Activated naive CD8-positive, alpha-beta T cell treated with anti-CD3 and anti-CD28 coated beads, Interleukin-2, amount 50 U/mL, for 16 hours (primary cell): ENCODE measurements around the gene CCDC12.

Source experiments
- DNase-seq: peaks from one replicate; pipeline ENCODE4 v3.0.0-alpha.2; 2020; ENCODE audit warnings: low read depth, low spot score

Gene CCDC12

DNA sequence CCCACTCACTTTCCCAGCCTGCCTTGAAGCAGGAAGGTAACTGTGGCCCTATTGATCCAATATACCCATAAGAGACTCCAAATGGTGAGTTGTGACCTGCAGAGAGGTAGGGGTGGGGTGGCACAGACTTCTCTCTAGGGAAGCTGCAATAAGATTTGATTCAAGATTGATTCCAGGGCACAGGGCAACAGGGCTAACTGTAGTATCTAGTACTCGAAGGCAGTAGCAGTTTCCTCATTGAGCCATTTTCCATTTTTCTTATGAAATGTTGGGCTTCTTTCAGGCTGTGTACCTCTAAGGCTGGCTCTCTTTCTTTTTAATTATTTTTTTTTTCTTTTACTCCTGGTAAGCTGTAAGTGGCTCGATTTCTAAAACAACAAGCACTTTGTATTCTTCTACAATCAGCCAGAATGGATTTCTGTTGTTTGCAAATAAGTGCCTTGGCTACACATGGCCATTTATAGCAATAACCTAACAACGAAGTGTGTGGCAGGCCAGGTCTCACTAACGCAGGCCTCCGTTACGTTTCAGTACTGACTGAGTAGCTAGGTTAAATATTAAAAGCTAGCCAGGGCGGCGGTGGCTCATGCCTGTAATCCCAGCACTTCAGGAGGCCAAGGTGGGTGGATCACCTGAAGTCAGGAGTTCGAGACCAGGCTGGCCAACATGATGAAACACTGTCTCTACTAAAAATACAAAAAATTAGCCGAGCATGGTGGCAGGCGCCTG lies 19.3 kb downstream of the CCDC12 start:
- no peak for DNase-seq

DNA sequence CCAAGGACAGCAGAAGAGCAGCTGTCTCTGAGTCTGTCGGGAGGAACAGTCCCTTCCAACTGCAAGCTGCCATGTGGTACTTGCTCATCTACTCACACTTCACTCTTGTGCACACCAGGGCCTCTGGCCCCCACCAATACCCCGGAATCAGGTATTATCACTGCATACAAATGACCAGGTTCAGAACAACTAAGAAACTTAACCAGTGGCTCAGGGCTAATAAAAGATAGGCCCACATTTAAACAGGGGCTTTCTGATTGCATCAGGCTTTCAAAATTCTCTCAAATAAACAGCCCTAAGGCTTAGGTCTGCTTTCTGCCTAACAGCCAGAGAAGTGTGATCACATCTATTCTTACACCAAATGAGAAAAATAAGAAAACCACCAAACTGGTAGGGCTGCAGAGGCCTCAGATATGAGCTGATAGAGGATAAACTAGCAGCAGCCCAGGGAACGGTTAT lies 20.7 kb downstream of the CCDC12 start:
- no peak for DNase-seq

DNA sequence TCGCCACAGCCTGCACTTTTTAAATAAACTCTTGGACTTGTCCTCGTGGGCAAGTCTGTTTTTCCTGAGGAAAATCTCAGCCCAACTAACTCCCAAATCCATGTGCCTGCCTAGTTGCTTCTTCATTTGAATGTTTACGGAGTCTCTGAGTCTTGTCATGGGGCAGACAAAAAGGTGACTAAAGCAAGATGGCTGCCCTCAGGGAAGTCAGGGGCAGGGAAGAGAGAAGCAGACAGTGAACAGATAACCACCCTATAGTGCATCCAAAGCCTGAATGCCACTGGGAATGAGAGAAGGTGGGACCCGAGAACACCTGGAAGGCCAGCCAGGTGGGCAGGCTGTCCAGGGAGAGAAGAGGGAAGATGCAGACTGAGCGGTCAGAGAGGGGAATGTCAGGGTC lies 21.4 kb downstream of the CCDC12 start:
- DNase-seq, result no peak

DNA sequence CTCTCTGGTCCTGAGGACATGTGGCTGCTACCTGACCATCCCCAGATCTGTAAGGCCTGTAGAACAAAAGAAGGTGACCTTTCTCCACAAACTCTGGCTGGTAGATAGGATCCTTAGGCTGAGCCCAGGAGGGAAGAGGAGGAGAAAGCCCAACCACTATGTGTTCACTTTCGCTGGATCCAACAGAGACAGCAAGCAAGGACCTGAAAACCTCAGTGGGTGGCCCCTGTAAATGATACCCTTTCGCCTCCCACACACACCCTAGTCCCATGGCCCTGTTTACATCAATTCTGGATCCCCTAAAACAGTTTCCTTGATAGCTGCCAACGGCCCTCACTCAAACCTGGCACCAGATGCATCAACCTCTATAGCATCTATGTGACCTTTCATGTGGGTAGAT lies 22.4 kb downstream of the CCDC12 start:
- no peak for DNase-seq

DNA sequence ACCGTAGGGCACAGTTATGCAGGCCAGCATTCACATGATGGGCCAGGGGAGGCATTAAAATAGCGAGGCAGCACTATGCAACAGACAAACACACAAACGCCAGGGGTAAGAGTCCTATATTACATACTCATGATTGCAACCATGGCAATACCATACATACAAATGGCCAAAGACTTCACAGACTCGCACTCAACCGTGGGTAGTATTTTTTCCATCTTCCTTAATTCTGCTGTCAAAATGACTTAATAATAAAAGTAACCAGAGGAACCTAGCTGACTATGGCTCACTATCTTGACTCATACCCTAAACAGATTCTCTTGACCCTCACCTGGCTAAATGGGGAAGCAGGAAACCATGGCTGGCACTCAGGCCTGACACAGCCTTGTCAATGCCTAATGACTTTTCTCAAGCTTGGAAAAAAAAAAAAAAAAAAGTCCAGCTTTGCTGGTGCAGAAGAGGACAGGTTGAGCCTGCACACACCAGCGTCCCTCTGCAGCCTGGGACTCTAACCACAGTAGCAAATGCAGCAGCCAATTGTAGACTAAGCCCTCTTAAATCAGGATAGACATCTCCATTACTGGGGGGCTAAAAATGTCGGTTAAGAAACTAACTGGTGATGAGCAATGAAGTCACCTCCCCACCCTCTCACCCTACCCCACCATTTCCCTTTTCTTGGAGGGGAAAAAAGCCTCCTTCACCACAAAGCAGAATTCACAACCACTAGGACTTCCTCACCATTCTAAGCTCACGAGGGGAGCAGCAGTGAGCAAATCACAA lies 23.1 kb downstream of the CCDC12 start:
- no peak for DNase-seq

DNA sequence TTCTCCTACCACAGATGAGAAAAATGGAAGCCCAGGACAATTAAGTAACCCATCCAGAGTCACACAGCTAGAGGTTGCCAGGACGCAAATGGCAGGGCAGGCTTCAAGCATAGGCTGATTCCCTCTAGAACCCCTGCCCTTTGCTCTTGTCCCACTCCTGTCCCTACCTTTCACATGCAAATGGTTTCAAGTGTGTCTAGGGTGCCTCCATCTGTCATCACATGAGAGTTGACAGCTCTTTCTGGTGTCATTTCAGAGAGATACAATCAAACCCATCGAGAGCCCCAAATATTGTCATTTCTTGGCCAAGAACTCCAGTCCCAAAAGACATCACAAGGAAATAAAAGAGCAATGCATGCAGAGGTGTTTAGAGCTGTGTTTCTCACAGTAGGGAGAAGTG lies 23.7 kb downstream of the CCDC12 start:
- no peak for DNase-seq

DNA sequence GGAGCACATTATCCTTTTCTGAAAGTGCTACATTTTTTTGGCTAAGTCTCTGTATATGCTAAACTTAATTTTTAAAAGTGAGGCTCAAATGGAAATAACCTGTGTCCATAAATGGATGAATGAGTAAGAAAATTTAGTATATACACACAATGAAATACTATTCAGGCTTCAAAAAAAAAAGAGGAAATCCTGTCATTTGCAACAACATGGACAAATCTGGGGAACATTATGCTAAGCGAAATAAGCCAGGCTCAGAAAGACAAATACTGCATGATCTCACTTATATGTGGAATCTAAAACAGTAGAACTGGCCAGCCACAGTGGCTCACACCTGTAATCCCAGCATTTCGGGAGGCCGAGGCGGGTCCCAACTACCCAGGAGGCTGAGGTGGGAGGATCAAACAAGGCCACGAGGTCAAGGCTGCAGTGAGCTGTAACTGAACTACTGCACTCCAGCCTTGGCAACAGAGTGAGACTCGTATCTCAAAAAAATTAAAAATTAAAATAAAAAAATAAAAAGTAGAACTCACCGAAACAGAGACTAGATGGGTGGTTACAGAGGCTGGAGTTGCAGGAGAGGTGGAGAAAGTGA lies 25.8 kb downstream of the CCDC12 start:
- no peak for DNase-seq

DNA sequence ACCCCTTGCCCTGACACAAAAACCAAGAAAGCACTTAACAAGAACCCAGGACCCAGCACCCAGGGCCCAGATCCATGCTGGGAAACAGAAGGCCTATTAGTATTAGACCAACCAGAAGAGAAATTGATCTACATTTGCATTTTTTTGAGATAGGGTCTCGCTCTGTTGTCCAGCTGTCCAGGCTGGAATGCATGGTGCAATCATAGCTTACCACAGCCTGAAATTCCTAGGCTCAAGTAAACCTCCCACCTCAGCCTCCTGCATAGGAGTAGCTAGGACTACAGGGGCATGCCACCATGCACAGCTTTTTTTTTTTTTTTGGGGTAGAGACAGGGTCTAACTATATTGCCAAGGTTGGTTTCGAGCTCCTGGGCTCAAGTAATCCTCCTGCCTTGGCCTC lies 26.4 kb downstream of the CCDC12 start:
- no peak for DNase-seq

DNA sequence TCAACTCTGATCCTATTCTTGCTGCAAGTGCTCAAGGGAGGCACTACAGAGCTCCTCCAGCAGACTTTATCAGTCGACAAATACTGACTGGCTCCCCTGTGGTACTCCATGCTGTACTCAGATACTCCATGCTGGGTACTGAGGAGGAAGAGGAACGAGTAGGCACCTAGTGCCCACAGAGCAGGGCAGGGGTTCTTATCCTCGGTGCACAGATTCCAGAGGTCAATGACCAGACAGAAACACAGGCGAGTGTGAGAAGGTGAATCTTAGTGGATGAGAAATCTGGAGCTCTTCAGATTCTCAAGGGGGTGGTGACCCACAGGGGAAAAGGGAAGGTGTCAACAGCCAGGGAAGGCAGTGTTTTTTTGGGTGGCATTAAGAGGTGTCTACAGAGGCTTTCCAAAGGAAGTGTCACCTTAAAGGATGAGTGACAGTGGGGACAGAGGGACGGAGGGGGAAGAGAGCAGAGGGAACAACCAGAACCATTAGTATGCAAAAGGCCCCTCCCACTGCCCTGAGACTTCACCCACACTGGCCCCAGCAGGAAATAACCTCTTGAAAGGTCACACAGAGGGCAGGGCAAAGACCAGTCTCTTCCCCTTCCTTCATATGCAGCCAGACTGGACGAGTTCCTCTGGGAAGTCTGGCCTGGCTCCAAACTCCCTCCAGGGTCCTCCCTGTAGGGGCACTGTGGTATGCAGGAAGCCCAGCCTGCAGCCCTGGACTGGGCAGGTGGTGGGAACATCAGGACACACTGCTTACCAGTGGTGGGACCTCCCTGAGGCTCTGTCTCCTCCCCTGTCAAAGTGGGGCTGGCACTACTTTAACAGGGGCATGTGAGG lies 27.5 kb downstream of the CCDC12 start:
- DNase-seq, result no peak

DNA sequence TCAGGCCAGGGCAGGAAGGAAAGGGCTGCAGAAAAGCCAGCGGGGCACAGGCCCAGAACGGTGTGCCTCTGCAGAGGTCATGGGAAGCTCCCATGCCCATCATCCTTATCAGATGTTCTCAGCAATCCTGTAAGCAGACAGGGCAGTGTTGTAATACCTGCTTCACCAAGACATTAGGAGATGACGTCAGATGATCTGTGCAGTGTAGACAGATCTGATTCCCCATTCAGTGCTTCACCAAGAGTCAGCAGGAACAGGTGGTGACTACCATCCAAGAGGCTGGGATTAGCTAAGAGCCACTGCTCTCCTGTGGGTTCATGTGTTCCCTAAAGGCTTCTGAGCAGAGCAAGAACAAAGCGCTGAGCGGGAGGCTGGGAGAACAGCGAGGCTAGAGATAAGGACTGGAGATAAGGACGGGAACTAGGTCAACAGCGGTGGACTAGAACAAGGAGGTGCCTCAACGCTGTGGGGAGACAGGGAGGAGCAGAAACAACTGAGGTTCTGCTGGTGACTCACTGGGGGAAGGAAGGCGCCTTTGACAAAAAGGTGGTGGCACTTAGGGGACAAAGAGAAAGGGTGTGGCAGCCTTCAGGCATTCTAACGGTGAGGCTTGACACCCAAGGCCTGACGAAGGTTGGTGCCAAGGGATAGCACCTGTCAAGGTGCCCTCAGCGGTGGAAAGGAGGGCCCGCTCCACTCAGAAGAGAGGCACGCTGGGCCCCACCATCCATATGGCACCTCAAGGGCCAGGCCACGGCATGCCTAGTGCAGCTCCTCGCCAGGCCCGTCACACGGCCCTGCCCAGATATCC lies 28.4 kb downstream of the CCDC12 start:
- no peak for DNase-seq

DNA sequence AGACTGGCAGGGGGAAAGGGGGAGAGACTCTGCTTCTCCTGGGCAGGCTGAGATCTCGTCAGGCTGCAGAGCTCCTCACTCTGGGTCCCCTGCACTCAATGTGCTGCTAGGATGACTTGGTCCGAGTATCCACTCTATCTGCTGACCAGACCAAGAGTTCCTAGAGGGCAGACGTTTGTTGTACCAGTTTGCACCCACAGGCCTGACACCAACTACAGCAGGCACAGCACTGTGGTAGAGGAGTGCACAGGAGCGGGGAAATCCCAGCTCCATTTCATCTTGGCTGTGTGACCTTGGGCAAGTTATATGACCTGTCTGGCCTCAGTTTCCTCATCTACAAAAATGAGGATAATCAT lies 29.0 kb downstream of the CCDC12 start:
- no peak for DNase-seq

DNA sequence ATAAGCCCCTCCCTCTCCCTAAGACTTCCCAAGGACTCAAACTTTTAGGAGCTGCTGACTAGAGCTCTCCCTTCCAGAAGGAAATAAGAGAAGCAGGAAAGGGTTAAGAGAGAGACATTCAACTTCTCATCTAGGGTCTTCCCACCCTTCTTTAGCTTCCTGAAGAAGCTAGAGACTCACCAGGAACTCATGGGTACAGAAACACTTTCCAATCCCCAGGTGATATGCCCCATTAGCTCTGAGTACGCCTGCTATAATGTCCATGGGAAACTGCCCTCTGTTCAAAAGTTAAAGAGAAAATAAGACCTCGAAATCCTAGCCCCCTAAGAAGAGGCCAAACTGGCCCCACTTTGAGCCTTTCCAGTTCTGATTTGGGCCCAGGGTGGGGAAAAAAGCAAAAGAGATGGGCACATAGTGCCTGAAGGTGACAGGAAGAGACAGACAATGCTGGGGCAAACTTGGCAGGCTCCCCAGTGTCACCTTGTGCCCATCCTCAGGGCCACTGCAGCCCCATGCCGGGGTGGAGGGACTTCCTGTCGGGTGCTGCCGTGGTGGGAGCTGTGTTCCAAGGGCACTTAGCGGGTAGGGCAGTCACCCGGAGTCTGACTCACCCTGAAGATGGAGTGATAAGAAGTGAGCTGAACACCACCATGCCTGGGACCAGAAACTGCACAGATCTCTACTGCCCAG lies 29.5 kb downstream of the CCDC12 start:
- no peak for DNase-seq

DNA sequence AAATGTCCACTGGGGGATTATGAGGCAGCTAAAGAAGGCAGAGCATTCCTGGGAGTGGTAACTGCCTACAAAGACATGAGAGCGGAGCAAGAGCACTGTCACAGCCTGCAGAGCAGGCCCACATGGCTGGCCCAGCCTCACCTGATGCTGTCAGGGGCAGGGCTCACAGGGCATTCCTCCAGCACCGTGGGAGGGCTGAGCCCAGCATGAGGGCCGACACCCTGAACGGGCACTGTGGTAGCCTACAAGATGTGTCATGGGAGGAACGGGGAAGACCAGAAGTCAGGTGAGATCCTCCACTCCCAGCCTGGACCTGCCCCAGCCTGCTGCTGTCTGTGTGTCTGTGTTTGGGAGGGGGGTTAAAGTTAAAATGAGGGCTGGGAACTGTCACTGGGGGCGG lies 30.1 kb downstream of the CCDC12 start:
- DNase-seq, result no peak

DNA sequence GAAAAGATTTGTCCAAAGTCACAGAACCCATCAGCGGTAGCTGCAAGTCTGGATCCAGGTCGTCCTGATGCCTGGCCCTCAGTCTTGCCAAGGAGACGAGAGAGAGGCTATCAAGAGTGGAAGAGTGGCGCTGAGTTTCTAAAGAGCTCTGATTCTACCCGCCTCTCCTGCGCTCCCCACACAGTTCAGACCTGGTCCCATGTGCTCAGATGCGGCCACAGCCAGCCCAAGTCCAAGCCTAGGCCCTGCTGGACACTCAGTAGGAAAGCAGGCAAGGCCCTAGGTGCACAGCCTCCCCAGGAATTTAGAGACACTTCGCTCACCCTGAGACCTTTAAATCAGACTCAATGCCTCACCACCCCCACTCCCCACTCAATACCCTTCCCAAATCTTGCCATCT lies 32.4 kb downstream of the CCDC12 start:
- no peak for DNase-seq

DNA sequence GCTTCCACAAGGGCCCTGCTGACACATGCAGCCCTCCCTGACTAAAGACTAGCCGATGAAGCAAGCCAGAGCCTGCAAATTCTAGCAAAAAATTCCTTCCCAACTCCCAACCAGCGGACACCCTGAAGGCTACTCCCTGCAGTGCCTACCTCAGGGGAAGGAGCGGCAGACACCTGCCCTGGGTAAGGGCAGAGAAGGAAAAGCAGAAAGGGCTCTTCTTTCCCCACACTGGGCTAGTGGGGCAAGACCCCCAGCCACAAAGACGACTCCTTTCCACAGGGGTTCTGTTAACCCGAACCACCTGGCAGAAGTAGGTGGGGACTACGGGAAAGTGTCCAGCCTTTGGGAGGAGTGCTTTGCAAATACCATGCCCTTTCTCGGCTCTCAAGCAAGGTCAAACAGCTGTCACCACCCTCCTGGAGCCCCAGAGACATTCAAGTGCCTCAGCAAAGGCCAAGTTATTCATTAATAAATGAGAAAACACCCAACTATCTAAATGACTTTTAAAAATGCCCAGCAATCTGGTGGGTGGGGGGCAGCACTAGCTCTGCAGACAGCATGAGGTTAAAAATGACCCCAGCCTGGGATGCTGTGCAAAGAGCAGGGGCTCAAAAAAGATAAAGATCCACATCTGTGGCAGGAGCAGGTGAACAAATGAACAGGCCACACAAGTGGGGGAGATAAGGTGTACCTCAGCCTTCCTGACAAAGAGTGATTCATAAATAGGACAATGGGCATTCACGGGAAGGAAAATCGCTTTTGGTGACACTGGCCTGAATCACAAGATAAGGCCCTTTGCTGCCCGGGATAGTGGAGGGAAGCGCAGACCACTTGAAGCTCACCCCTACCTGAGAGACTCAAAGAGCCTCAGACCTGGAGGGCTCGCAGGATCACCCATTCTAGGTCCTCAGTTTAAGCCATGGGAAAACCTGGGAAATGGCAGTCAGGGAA lies 33.0 kb downstream of the CCDC12 start:
- DNase-seq, result no peak

DNA sequence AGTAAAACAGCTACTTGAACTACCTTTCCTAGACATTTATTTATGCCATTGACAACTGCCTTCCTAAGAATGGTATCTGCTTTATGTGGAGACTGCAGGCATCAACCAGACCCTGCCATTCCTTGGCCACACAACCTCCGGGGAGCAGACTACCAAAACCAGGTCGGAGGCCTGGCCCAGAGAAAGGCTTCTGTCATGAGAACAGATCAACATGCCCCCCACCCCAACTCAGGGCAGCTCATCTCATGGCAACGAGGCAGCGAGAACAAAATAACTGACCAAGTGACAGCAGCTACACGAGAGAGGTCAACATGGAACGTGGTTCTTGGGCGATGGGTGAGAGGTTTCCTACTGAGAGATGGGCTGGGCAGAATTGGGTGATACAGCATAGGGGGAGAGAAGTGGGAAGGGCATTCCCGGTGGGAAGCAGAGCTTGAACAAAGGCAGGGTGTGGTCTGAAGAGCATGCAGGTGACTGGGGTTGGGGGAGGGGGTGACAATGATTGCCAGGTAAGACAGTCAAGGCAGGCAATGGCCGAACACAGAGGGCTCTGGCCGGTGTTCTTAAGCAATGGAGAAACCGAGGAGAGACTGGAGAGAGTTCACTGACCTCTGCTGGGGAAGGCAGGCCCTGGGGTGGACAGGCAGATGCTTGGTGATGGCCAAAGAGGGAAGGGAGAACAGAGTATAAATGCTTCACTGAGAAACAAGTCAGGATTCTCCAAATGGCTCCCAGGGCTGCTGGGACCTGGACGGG lies 33.9 kb downstream of the CCDC12 start:
- no peak for DNase-seq

DNA sequence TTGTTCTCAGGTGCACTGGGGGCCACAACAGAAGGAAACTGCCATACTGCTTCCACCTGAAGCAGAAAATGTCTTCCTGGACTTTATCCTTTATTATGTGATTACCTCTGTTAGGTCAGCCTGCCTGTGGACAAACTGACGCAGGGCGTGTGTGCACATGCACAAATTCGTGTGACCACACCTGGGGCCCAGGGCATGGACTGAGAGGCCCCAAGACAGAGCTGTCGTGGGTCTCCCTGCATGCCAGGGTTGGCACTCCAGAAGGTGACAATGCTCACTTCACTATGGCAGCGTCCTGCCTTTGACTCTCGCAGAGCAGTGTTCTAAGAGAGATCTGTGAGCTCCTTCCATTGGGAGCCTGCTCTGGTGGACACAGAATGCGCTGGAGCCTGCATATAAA lies 34.5 kb downstream of the CCDC12 start:
- DNase-seq, result no peak

DNA sequence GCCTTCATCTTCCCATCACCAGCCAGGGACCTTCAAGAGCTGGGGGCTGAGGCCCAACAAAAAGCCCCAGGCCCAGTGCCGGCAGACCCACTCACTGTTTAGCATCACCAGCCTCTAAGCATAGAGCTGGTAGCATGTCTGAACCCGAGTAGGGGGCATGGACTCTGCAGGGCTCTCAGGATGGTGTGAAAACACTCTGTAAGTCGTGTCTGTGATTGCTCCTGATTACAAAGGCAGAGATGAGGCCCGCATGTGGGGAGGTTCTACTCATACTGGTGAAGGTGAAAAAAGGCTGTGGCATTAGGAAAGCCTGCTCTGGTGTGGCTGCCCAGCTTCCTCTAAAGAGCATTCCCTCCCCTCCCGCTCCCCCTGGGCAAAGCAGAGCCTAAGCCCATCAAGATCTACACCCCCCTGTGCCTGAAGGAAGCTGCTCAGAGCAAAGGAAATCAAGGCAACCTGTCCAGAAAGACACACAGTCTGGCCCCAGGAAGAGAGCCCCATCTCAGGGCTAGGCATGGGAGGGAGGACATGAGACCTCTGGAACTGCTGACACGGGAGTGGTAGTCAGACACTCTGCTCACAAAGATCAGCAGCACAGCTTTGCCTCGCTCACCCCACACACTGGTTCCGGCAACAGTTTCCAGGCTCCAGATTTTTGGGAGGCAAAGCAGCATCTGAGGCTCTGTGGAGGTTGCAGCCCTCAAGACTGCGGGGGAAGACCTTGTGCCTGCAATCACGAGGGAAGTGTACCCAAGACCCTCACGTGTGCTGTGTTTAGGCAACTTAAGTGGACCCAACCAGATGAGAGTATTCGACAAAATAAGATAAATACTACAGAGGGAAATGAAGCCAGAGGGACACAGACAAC lies 36.7 kb downstream of the CCDC12 start:
- no peak for DNase-seq
